HEK293 (cell line): ENCODE results near the gene GSTA5.
"Not testable (repeated sequence)": the region's sequence is repeated elsewhere in the genome, so short reads cannot be mapped to it uniquely, and the experiment has no call there.

Source experiments
- CTCF ChIA-PET: fragments of 350-600 bp; formaldehyde crosslinking; extraction: SDS; loops from one replicate; lab custom pipeline; 2021; ENCODE audit warnings: antibody characterized with exemption; lab: Yijun Ruan, JAX
- POLR2A ChIA-PET: fragments of 300-600 bp; formaldehyde crosslinking; extraction: SDS; loops from one replicate; lab custom pipeline; 2020; ENCODE audit warnings: antibody characterized with exemption, inconsistent platforms; lab: Yijun Ruan, JAX
- H3K27ac ChIP-seq: fragments of 200-500 bp; sonication (Bioruptor generic); 2 replicates; pipeline ENCODE4 v1.5.1; 2014; ENCODE audit warnings: low read depth, low read length, control low read depth, inconsistent platforms; ENCODE audit errors: extremely low read depth
- H3K36me3 ChIP-seq, 2 experiments: fragments of 200-500 bp in 1 of 2; sonication (Bioruptor generic) in 1 of 2; 1 replicate in 1 of 2; 2 replicates in 1 of 2; pipeline ENCODE4 v1.5.1; 2014 to 2017; ENCODE audit warnings: inconsistent platforms in 2 of 2, low read length in 2 of 2; ENCODE audit not compliant: control insufficient read depth in 2 of 2, insufficient read depth in 1 of 2
- H3K4me1 ChIP-seq: fragments of 200-500 bp; sonication (Bioruptor generic); 2 replicates; pipeline ENCODE4 v1.5.1; 2014; ENCODE audit warnings: mild to moderate bottlenecking, low read length, inconsistent platforms; ENCODE audit not compliant: control insufficient read depth, insufficient read depth
- H3K4me3 ChIP-seq: 2 replicates; pipeline ENCODE4 v1.5.1; 2011; ENCODE audit warnings: low read depth, mild to moderate bottlenecking, control low read depth, low read length, moderate library complexity
- H3K9me3 ChIP-seq: fragments of 200-500 bp; sonication (Bioruptor generic); 2 replicates; pipeline ENCODE4 v1.5.1; 2014; ENCODE audit warnings: low read depth, low read length, inconsistent platforms; ENCODE audit not compliant: control insufficient read depth, insufficient read depth
- FEZF1 ChIP-seq: fragments of 450-650 bp; formaldehyde crosslinking; IDR thresholded peaks from 2 replicates; pipeline ENCODE4 v1.5.1; 2016; ENCODE audit warnings: missing biosample characterization, missing genetic modification characterization
- GLI2 ChIP-seq: fragments of 450-650 bp; formaldehyde crosslinking; IDR thresholded peaks from 2 replicates; pipeline ENCODE4; 2017; ENCODE audit warnings: missing biosample characterization, missing genetic modification characterization, low read depth, borderline replicate concordance
- MZF1 ChIP-seq: fragments of 450-650 bp; formaldehyde crosslinking; IDR thresholded peaks from 2 replicates; pipeline ENCODE4 v1.5.1; 2017; ENCODE audit warnings: missing biosample characterization, missing genetic modification characterization, borderline replicate concordance
- OSR2 ChIP-seq: fragments of 450-650 bp; formaldehyde crosslinking; IDR thresholded peaks from 2 replicates; pipeline ENCODE4 v1.5.1; 2016; ENCODE audit warnings: missing biosample characterization, missing genetic modification characterization
- PRDM1 ChIP-seq: fragments of 450-650 bp; formaldehyde crosslinking; IDR thresholded peaks from 2 replicates; pipeline ENCODE4; 2016; ENCODE audit warnings: missing biosample characterization, missing genetic modification characterization
- ZBTB20 ChIP-seq: fragments of 450-650 bp; formaldehyde crosslinking; IDR thresholded peaks from 2 replicates; pipeline ENCODE4 v1.5.1; 2016; ENCODE audit warnings: missing biosample characterization, missing genetic modification characterization
- ZNF114 ChIP-seq: fragments of 450-650 bp; formaldehyde crosslinking; IDR thresholded peaks from 2 replicates; pipeline ENCODE4 v1.5.0; 2017; ENCODE audit warnings: missing biosample characterization, missing genetic modification characterization
- ZNF133 ChIP-seq: fragments of 450-650 bp; formaldehyde crosslinking; IDR thresholded peaks from 2 replicates; pipeline ENCODE4 v1.5.1; 2016; ENCODE audit warnings: missing biosample characterization, missing genetic modification characterization
- ZNF175 ChIP-seq: fragments of 450-650 bp; formaldehyde crosslinking; IDR thresholded peaks from 2 replicates; pipeline ENCODE4 v1.5.1; 2016; ENCODE audit warnings: missing biosample characterization, missing genetic modification characterization
- ZNF18 ChIP-seq: fragments of 450-650 bp; formaldehyde crosslinking; IDR thresholded peaks from 2 replicates; pipeline ENCODE4 v1.5.1; 2016; ENCODE audit warnings: missing biosample characterization, missing genetic modification characterization
- ZNF211 ChIP-seq: fragments of 450-650 bp; formaldehyde crosslinking; IDR thresholded peaks from 2 replicates; pipeline ENCODE4 v1.5.1; 2016; ENCODE audit warnings: low read depth, missing biosample characterization, missing genetic modification characterization
- ZNF248 ChIP-seq: fragments of 450-650 bp; formaldehyde crosslinking; IDR thresholded peaks from 2 replicates; pipeline ENCODE4 v1.5.1; 2017; ENCODE audit warnings: missing biosample characterization, missing genetic modification characterization
- ZNF423 ChIP-seq: fragments of 450-650 bp; formaldehyde crosslinking; IDR thresholded peaks from 2 replicates; pipeline ENCODE4 v1.5.1; 2016; ENCODE audit warnings: missing biosample characterization, missing genetic modification characterization
- ZNF549 ChIP-seq: fragments of 450-650 bp; IDR thresholded peaks from 2 replicates; pipeline ENCODE4 v1.5.1; 2018; ENCODE audit warnings: missing biosample characterization, missing genetic modification characterization, mild to moderate bottlenecking, inconsistent platforms, moderate library complexity
- ZNF600 ChIP-seq: fragments of 450-650 bp; formaldehyde crosslinking; IDR thresholded peaks from 2 replicates; pipeline ENCODE4 v1.5.1; 2016; ENCODE audit warnings: missing biosample characterization, missing genetic modification characterization
- ZNF704 ChIP-seq: fragments of 450-650 bp; formaldehyde crosslinking; IDR thresholded peaks from 2 replicates; pipeline ENCODE4 v1.5.1; 2016; ENCODE audit warnings: missing biosample characterization, missing genetic modification characterization
- ZSCAN16 ChIP-seq: fragments of 450-650 bp; formaldehyde crosslinking; IDR thresholded peaks from 2 replicates; pipeline ENCODE4 v1.5.1; 2016; ENCODE audit warnings: missing biosample characterization, missing genetic modification characterization
- TF ChIP-seq, protein P1 (sequence below): fragments of 450-650 bp; formaldehyde crosslinking; conservative IDR thresholded peaks from 2 replicates; pipeline ENCODE4 v1.5.1; 2016; ENCODE audit warnings: low read depth, missing biosample characterization, missing genetic modification characterization
- TF ChIP-seq, protein P2 (sequence below): fragments of 450-650 bp; formaldehyde crosslinking; IDR thresholded peaks from 2 replicates; pipeline ENCODE4 v1.5.1; 2017; ENCODE audit warnings: missing biosample characterization, missing genetic modification characterization

GSTA5 gene

GRCh38 chr6:52802806-52803205, 37.8 kb downstream of the GSTA5 start (continued):
- no peak for TF ChIP-seq ZNF248 (tag by site-specific recombination)
- TF ChIP-seq ZNF114 (tag by site-specific recombination) = no peak
- TF ChIP-seq ZNF18 (tag by site-specific recombination) = no peak

GRCh38 chr6:52801188-52801841, 39.3 kb downstream of the GSTA5 start:
- TF ChIP-seq OSR2 (no peak), ZNF600 (tag by site-specific recombination) (no peak), ZBTB20 (tag by site-specific recombination) (no peak), MZF1 (tag by site-specific recombination) (no peak), ZNF133 (tag by site-specific recombination) (no peak), FEZF1 (no peak), ZNF175 (tag by site-specific recombination) (no peak), ZSCAN16 (no peak), ZNF704 (no peak), ZNF211 (tag by site-specific recombination) (no peak), GLI2 (no peak), ZNF423 (no peak), PRDM1 (tag by site-specific recombination) (no peak), ZNF549 (tag by site-specific recombination) (no peak)
- TF ChIP-seq, protein P1, sequence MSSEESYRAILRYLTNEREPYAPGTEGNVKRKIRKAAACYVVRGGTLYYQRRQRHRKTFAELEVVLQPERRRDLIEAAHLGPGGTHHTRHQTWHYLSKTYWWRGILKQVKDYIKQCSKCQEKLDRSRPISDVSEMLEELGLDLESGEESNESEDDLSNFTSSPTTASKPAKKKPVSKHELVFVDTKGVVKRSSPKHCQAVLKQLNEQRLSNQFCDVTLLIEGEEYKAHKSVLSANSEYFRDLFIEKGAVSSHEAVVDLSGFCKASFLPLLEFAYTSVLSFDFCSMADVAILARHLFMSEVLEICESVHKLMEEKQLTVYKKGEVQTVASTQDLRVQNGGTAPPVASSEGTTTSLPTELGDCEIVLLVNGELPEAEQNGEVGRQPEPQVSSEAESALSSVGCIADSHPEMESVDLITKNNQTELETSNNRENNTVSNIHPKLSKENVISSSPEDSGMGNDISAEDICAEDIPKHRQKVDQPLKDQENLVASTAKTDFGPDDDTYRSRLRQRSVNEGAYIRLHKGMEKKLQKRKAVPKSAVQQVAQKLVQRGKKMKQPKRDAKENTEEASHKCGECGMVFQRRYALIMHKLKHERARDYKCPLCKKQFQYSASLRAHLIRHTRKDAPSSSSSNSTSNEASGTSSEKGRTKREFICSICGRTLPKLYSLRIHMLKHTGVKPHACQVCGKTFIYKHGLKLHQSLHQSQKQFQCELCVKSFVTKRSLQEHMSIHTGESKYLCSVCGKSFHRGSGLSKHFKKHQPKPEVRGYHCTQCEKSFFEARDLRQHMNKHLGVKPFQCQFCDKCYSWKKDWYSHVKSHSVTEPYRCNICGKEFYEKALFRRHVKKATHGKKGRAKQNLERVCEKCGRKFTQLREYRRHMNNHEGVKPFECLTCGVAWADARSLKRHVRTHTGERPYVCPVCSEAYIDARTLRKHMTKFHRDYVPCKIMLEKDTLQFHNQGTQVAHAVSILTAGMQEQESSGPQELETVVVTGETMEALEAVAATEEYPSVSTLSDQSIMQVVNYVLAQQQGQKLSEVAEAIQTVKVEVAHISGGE (tag by site-specific recombination) = no peak
- TF ChIP-seq, protein P2, sequence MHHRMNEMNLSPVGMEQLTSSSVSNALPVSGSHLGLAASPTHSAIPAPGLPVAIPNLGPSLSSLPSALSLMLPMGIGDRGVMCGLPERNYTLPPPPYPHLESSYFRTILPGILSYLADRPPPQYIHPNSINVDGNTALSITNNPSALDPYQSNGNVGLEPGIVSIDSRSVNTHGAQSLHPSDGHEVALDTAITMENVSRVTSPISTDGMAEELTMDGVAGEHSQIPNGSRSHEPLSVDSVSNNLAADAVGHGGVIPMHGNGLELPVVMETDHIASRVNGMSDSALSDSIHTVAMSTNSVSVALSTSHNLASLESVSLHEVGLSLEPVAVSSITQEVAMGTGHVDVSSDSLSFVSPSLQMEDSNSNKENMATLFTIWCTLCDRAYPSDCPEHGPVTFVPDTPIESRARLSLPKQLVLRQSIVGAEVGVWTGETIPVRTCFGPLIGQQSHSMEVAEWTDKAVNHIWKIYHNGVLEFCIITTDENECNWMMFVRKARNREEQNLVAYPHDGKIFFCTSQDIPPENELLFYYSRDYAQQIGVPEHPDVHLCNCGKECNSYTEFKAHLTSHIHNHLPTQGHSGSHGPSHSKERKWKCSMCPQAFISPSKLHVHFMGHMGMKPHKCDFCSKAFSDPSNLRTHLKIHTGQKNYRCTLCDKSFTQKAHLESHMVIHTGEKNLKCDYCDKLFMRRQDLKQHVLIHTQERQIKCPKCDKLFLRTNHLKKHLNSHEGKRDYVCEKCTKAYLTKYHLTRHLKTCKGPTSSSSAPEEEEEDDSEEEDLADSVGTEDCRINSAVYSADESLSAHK (tag by site-specific recombination) = no peak
- Histone ChIP-seq H3K9me3 (no peaks in the 10 kb centered on the region), H3K27ac (no peak overlapping the region), H3K4me1 (no peaks in the 10 kb centered on the region), H3K36me3 (no peaks in the 10 kb centered on the region), H3K4me3 (no peak overlapping the region)
- POLR2A ChIA-PET = interaction anchor here (0.5 kb wide), 1 partner anchor 394 kb away, joined by 4 read pairs; no protein-coding TSS in a partner anchor
- CTCF ChIA-PET = interaction anchor here (0.7 kb wide), 1 partner anchor 22 kb away, joined by 3 read pairs; no protein-coding TSS in a partner anchor

DNA sequence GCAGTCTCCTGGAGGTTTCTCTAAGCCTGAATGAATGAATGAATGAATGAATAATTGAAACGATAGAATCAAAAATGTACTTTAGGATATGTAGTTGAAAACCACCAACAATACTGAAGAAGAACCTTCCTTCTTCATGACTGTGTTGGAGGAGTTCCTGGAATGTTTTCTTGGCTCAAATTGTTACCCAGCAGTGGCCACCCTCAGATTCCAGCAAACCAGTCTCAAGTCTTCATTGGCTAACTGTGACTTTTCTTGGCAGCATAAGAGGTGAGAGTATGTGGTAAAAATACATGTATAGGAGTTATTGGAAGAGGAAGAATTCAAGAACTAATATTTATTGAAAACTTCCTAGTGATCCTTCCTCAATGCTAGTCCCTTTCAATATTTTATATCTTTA, 41.3 kb downstream of the GSTA5 start:
- H3K27ac ChIP-seq, H3K4me3 ChIP-seq, CTCF ChIA-PET, H3K4me1 ChIP-seq, POLR2A ChIA-PET, H3K36me3 ChIP-seq, H3K9me3 ChIP-seq: not testable (repeated sequence)

- H3K36me3 ChIP-seq, POLR2A ChIA-PET, H3K4me3 ChIP-seq, H3K4me1 ChIP-seq, H3K9me3 ChIP-seq, H3K27ac ChIP-seq, CTCF ChIA-PET: not testable (repeated sequence)
These were observed 46.2 kb downstream of the GSTA5 start for GRCh38 chr6:52794366-52794765.
